GM19035 (cell line): ENCODE results near the gene SPATA17.
A peak's percentile ranks its signal among the peaks of the same experiment; 100 is the strongest.
"Not testable (repeated sequence)": the region's sequence is repeated elsewhere in the genome, so short reads cannot be mapped to it uniquely, and the experiment has no call there.

Source experiments
- ATAC-seq: cut with Tn5 transposase; IDR thresholded peaks from one replicate; pipeline ENCODE4 v1.9.1; 2021; ENCODE audit not compliant: unreplicated experiment

Gene SPATA17, protein sequence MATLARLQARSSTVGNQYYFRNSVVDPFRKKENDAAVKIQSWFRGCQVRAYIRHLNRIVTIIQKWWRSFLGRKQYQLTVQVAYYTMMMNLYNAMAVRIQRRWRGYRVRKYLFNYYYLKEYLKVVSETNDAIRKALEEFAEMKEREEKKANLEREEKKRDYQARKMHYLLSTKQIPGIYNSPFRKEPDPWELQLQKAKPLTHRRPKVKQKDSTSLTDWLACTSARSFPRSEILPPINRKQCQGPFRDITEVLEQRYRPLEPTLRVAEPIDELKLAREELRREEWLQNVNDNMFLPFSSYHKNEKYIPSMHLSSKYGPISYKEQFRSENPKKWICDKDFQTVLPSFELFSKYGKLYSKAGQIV

DNA sequence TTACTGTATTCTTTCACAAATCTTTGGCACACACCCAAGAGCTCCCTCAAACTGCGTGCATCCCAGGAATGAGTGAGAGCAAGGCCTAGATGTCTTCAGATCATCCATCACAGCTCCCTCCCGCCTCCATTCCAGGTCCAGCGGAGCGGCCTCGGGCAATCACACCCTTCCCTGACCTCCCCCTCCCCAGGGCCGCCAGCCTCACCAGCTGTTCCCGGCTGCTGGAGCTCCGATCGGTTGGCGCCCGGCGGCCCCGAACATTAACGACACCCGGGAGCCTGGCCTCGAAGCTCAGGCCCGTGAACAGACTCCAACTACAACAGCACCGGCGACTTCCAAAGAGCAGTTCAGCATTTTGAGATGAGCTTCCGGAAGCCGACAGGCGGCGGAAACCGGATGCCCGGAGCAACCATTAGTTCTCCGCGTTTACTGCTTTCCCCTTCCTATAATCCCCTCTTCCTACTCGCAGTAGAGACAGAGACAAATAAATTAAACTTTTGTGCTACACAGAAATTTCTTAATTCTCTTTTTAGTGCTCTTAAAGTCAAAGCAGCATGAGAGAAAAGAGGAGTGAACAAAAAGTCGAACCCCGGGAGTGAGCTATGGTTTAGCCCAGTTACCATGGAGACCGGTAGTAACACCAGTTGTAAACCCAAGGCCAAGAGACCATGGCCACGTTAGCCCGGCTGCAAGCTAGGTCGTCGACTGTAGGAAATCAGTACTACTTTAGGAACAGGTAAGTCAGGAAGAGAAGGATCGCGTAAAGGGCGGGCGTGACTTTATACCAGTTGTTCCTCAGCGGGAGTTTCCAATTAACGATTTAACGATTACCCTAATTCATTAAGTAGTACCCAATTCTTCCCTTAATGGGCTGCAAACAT is at the start of gene SPATA17, which contains the start of gene GPATCH2:
SPATA17 (plus strand) TSS at position 634 of the 881 bp plus-strand sequence; CDS start at position 669, 35 bp downstream.
GPATCH2 (minus strand) TSS at position 380 of the 881 bp plus-strand sequence; CDS start at position 261, 119 bp downstream.
- ATAC-seq: peak; percentile 99

DNA sequence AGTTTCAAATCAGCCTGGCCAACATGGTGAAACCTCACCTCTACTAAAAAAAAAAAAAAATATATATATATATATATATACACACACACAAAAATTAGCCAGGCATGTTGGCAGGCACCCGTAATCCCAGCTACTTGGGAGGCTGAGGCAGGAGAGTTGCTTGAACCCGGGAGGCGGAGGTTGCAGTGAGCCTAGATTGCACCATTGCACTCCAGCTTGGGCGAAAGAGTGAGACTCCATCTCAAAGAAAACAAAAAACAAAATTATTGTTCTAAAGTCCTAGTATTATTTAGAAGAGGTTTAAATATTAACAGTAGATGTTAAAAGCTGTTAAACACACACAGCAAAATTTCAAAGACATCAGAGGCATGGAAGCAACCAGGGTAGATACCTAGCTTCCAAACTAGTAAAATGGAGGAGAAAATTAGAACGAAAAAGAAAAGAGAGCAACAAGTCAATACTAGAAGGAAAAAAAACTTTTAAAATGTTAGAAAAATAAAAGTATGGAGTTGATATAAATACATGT is 46.8 kb upstream of the SPATA17 start:
- not testable (repeated sequence) for ATAC-seq

GRCh38 chr1:217585577-217585976 is 45.6 kb upstream of the SPATA17 start:
- ATAC-seq: no peak

DNA sequence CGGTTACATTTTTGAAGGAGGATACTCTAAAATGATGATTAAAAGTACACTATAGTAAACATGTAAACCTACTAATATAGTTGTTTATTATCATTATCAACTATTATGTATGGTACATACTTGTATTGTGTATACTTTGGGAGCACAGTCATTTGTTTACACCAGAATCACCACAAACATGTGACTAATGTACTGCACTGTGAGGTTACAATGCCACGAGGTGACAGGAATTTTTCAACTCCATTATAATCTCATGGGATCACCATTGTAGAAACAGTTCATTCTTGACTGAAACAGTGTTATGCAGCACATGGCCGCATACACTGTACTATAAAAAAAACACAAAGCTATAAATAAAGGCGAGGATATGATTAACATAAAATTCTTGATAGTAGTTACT is 44.6 kb upstream of the SPATA17 start:
- no peak for ATAC-seq

DNA sequence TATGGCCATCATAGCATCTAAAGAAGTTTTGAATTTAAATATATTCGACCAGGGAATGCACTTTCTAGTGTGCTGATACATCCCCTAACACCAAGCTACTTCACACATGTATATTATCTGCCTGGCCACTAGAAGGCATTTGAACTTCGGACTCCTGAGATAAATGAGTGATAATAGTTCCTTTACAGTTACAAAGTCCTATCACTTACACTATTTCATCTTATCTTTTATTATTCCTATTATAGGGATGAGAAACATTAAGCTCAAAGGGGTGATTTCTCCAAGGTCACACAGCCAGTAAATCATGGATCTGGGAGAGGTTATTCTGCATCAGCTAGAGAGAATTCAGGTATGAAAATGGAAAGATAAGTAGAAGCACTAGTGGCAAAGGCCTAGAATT is 40.5 kb upstream of the SPATA17 start:
- no peak for ATAC-seq

DNA sequence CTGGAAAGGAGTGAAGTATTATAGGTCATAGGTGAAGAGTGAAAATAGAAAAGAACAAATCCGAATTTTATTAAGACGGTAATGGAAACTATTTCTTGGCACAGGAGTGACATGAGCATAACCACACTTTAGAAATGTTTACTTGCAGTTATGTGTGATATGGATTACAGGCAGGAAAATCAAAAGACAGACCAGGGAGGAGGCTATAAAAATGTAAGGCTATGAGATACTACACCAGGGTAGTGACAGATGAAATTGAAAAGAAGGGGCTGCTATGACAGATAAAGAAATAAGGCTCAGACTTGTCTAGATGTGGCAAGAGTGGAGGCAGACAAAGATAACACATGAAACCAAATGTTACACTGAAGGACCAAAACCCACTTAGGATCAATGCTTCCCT is 32.0 kb upstream of the SPATA17 start:
- ATAC-seq: no peak

DNA sequence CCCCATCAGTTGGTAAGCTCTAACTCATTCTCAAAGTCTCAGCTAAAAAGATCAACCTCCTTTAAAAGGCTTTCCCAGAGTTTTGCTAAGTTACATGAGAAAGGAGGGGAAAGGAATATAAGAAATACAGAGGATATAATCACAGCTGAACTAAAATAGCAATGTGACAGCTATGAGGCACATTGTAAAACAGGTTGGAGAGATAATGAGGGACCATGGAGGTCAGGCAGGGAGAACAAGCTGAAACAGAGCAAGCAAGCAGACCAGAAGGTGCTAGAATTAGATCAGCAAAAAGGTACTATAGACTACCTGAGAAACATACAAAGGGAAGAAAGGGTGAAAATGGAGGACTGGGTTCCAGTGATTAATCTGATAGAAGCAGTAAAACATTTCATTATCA is 28.8 kb upstream of the SPATA17 start:
- ATAC-seq: no peak

GRCh38 chr1:217605390-217605789 is 25.8 kb upstream of the SPATA17 start:
- no peak for ATAC-seq

DNA sequence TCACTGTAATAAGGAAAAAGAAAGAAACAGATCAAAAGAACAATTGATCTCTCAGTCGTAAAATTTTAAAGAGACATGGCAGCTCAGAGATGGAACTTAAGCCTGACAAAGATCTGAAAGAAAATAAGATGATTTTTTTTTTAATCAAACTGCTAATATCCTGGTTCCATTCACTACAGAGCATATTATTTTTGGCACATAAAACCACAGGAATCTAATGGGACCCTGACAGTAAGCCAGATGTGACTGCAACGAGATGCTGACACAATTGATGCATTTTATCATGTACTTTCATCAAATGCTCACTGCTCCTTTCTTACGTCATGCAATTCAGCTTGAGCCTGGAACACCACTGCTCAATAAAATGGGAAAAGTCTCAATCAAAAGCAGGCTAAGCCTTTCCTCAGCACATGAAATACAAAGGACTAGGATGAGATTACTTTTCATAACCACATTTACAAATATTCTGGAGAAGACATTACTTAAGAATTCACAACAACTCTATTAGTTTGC is 16.9 kb upstream of the SPATA17 start:
- no peak for ATAC-seq

GRCh38 chr1:217617126-217617525 is 14.0 kb upstream of the SPATA17 start:
- ATAC-seq: no peak

DNA sequence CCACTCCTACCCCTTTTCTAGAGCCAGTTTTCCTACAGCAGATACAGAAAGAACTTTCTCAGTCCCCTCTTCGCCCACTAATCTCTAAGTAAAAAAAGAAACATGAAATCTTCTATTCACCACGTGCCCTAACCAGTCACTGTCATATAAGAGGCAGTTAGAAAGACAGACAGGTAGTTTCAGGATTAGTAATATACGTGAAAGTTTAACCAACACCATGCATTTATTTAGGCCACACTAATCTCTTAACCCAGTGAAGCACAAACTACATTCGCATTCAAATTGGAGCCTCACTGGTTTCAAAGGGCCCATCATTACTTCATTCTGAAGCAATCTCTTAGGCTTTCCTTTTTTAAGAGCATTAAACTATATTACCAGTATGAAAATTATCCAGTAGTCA is 10.3 kb upstream of the SPATA17 start:
- peak; percentile 100 for ATAC-seq

- ATAC-seq: no peak
These were observed 9.1 kb upstream of the SPATA17 start for GRCh38 chr1:217622042-217622441.

- ATAC-seq: no peak
These were observed 4.8 kb upstream of the SPATA17 start for GRCh38 chr1:217626321-217626720.

GRCh38 chr1:217627431-217627830 is 3.7 kb upstream of the SPATA17 start:
- no peak for ATAC-seq

DNA sequence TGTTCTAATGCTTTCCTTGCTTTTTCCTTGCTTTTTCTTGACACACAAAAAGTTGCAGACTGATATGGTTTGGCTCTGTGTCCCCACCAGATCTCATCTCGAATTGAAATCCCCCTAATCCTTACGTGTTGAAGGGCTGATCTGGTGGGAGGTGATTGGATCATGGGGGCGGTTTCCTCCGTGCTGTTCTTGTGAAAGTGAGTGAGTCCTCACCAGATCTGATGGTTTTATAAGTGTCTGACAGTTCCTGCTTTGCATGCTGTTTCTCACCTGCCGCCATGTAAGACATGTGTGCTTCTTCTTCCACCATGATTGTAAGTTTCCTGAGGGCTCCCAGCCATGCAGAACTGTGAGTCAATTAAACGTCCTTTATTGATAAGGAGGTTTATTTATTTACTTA is 11.3 kb downstream of the SPATA17 start:
- ATAC-seq: no peak

DNA sequence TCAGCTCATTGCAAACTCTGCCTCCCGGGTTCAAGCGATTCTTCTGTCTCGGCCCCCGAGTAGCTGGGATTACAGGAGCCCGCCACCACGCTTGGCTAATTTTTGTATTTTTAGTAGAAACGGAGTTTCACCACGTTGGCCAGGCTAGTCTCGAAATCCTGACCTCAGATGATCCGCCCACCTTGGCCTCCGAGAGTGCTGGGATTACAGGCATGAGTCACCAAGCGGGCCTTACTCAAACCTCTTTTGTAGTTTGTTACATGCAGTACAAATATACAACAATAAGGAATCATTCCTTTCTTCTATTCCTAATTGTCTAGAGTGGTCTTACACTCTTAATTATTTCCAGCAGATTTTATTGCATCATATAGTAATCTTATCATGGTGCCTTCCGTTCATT is 16.6 kb downstream of the SPATA17 start:
- no peak for ATAC-seq

GRCh38 chr1:217650674-217651073 is 19.5 kb downstream of the SPATA17 start:
- ATAC-seq: no peak

- ATAC-seq: no peak
These were observed 29.4 kb downstream of the SPATA17 start for GRCh38 chr1:217660353-217661062.

DNA sequence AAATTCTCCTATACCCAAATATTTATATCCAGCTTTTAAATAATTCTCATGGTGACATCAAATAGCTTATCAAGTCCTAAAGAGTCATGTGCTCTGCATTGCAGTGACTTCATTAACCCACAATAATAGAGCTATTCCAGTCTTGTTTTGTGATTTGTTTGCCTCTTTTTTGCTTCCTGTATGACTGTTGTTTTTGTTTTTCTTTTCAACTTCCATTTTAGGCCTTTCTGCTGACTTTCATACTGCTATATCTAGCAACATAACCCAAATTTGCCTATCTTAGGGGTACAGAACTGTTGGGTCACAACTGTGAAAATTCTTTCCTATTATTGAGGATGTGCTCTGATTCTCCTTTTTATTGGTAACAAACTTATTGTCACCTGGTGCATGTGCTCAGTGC is 30.3 kb downstream of the SPATA17 start:
- ATAC-seq: peak; percentile 43

DNA sequence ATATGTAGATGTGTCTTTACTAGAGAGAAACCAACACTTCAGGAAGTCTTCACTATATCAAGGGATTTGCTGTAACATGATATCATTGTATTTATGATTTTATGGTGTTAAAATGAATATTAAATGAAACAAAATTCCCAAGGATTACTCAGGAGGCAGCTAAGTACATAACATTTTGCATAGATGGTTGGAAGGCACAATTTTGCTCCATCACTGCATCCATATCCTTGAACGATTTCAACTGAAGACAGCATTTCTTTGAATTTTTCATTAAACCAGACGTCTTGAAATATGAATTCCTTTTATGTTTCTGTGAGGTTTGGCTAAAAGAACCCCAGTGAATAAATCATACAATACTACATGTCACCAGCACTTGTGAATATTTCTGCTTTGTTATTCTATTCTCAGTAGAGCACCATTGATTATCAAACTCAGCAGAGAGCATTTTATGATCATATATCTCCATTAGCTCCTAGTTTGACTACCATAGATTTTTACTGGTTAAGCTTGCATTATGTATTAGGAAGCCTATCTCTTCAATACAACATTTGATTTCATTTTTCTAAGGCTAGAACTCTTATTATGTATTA is 37.3 kb downstream of the SPATA17 start:
- no peak for ATAC-seq
